Ectodermal cell (in vitro differentiated cells): Measurements from ENCODE around the gene PLPPR3.

ENCODE experiments used
- H3K27ac ChIP-seq: 2 replicates; pipeline ENCODE4 v1.7.0; 2013; ENCODE audit warnings: mild to moderate bottlenecking, low read depth, low read length; ENCODE audit not compliant: insufficient read depth, poor library complexity, severe bottlenecking
- H3K27me3 ChIP-seq: 2 replicates; pipeline ENCODE4 v1.7.0; 2013; ENCODE audit warnings: mild to moderate bottlenecking, low read length; ENCODE audit not compliant: insufficient read depth, control insufficient read depth, poor library complexity, severe bottlenecking
- H3K36me3 ChIP-seq: one replicate; pipeline ENCODE4 v1.7.0; 2013; ENCODE audit warnings: low read length; ENCODE audit not compliant: control insufficient read depth, insufficient read depth
- H3K4me1 ChIP-seq: one replicate; pipeline ENCODE4 v1.7.0; 2013; ENCODE audit warnings: low read length; ENCODE audit not compliant: control insufficient read depth, insufficient read depth
- H3K4me3 ChIP-seq: 2 replicates; pipeline ENCODE4 v1.7.0; 2013; ENCODE audit warnings: low read depth, low read length, control low read depth; ENCODE audit not compliant: insufficient read depth
- H3K9me3 ChIP-seq: 2 replicates; pipeline ENCODE4 v1.7.0; 2013; ENCODE audit warnings: mild to moderate bottlenecking, low read length, moderate library complexity; ENCODE audit not compliant: control insufficient read depth
- WGBS, 2 experiments: methylation state at CpG; one replicate each; pipeline ENCODE4 v1.1.7; 2013; ENCODE audit warnings: missing lambda C conversion rate in 2 of 2; 5-methylcytosine and 5-hydroxymethylcytosine counted together

Gene PLPPR3

DNA sequence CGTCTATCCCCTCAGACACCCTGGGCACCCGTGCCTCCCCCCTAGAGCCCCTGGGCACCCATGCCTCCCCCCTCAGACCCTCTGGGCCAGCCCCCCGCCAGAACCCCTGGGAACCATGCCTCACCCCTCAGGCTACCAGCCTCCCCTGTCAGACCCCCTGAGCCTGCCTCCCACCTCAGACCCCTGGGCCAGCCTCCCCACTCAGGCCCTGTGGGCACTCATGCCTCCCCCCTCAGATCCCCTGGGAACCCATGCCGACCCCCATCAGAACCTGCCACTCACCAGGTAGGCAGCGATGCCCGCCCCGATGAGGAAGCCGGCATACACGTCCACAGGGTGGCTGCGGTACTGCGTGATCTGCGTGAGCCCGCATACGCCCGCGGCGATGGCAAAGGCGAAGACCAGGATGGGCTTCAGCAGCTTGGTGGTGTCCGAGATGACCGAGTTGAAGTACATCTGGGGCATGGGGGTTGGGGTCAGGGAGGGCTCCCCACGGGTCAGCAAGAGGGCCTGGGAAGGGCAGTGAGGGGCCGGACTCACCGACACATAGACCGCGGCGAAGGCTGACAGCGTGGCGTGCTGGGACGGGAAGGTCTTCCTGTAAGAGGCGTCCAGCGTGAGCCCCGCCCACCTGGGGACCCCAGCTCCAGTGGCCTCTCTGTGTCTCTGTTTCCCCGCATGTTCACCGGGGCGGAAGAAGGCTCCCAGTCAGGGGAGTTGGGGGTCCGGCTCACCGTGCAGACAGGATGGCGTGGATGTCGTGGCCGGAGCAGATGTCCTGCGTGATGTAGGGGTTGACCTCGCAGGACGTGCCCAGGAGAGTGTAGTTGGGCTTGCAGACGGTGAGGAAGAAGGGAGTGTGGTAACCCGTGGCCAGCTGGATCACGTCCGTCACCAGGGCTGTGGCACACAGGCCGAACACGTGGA, 7.3 kb downstream of the PLPPR3 start:
- H3K4me1 ChIP-seq = no peaks in the 10 kb centered on the region
- H3K27me3 ChIP-seq = no peaks in the 10 kb centered on the region
- peaks cover 38% of the 10 kb centered on the region for H3K36me3 ChIP-seq
- 95 to 96% methylated on average over 49 of the region's 49 CpGs for WGBS, 2 experiments
- no peaks in the 10 kb centered on the region for H3K9me3 ChIP-seq
- no peak overlapping the region for H3K27ac ChIP-seq
- H3K4me3 ChIP-seq = no peak overlapping the region

DNA sequence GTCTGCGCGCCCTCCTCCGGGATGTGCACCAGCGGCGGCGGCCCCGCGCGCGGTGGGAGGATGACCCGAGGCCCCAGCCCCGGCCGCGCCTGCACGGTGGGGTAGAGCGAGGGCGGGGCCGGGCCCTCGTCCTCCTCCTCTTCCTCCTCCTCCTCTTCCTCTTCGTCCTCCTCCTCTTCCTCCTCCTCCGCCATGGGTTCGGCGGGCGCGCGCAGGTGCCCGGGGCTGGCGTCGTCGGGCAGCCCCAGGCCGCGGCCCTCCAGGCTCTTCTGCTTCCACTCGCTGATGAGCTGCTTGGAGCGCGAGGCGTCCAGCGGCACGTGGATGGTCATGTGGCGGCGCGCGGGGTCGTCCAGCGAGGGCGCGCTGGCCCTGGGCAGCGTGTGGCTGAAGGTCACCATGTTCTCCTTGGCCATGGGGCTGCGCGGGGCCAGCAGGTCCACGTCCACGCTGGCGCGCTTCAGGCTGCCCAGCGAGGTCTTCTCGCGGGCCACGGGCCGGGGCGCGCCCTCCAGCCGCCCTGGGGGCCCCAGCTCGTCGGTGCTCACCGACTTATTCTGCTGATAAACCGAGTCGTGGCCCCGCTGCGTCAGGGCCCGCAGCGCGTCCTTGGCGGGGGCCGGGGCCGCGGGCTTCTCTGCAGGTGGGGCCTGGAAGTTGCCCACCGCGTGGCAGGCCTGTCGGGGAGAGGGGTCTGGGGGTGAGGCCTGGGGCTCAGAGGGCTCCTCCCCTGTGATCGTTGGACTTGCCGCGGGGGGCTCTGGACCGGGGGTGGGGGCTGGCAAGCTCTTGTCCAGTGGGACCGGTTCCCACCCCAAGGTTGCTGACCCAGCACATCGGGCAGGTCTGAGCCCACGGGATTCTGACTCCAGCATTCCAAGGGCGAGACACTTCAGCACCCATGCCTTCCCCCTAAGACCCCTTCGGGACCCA, 8.3 kb downstream of the PLPPR3 start:
- Histone ChIP-seq H3K27me3 (no peaks in the 10 kb centered on the region), H3K4me3 (no peak overlapping the region), H3K27ac (no peak overlapping the region), H3K9me3 (no peaks in the 10 kb centered on the region), H3K36me3 (peaks cover 43% of the 10 kb centered on the region), H3K4me1 (no peaks in the 10 kb centered on the region)
- WGBS, 2 experiments = 94 to 96% methylated on average over 87 of the region's 87 CpGs

DNA sequence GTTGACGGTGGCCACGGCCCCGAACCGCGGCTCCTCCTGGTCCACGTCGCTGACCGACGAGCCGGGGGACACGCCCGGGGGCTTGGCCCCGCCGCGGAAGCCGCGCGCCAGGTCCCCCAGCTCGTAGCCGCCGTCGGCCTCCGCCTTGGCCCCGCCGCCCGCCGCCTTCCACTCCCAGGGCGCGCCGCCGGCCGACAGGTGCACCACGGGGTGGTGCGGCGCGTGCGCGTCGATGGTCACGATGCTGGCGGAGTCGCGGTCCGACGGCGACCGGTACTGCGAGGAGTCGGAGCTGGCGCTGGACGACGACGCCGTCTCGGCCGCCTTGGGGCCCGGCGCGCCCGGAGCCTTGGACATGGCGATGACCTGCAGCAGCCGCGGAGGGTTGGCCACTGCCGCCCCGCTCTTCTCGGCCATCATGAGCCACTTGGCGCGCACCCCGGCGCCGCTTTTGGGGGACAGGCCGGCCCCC, 9.0 kb downstream of the PLPPR3 start:
- Histone ChIP-seq H3K4me3 (no peak overlapping the region), H3K9me3 (no peaks in the 10 kb centered on the region), H3K27ac (no peak overlapping the region), H3K36me3 (peaks cover 46% of the 10 kb centered on the region), H3K27me3 (no peaks in the 10 kb centered on the region), H3K4me1 (no peaks in the 10 kb centered on the region)
- WGBS, 2 experiments = 96 to 97% methylated on average over 72 of the region's 72 CpGs

DNA sequence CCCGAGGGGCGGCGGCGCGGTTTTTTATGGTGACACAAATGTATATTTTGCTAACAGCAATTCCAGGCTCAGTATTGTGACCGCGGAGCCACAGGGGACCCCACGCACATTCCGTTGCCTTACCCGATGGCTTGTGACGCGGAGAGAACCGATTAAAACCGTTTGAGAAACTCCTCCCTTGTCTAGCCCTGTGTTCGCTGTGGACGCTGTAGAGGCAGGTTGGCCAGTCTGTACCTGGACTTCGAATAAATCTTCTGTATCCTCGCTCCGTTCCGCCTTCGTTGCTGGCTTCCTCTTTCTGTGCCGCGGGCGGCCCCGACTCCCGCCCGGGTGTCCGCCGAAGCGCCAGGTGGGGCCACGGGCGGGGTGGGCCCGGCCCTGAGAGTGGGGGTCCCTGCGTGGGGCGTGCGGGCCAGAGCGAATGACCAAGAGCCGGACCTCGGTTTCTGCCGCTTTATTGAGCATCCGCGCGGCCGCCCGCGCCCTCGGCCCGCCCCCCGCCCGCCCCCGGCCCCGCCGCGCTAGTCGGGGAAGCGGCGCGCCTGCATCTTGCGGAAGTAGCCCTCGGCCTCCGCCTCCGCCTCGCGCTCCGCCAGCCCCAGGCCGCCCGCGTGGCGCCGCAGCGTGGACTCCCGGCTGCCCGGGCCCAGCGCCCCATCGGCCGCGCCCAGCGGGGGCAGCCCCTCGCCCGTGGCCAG, 9.6 kb downstream of the PLPPR3 start:
- Histone ChIP-seq H3K27ac (no peak overlapping the region), H3K9me3 (no peaks in the 10 kb centered on the region), H3K4me1 (no peaks in the 10 kb centered on the region), H3K4me3 (no peak overlapping the region), H3K36me3 (peaks cover 52% of the 10 kb centered on the region), H3K27me3 (no peaks in the 10 kb centered on the region)
- WGBS, 2 experiments = 96 to 97% methylated on average over 80 of the region's 80 CpGs

DNA sequence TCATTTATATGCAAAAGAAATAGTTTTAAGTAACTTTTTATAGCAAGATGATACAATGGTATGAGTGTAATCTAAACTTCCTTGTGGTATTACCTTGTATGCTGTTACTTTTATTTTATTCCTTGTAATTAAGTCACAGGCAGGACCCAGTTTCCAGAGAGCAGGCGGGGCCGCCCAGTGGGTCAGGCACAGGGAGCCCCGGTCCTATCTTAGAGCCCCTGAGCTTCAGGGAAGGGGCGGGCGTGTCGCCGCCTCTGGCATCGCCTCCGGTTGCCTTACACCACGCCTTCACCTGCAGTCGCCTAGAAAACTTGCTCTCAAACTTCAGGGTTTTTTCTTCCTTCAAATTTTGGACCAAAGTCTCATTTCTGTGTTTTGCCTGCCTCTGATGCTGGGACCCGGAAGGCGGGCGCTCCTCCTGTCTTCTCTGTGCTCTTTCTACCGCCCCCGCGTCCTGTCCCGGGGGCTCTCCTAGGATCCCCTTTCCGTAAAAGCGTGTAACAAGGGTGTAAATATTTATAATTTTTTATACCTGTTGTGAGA, 10.2 kb downstream of the PLPPR3 start:
- Histone ChIP-seq H3K27ac (no peak overlapping the region), H3K4me1 (no peaks in the 10 kb centered on the region), H3K9me3 (no peaks in the 10 kb centered on the region), H3K27me3 (no peaks in the 10 kb centered on the region), H3K36me3 (peaks cover 57% of the 10 kb centered on the region), H3K4me3 (no peak overlapping the region)
- WGBS, 2 experiments = 95 to 96% methylated on average over 20 of the region's 20 CpGs

DNA sequence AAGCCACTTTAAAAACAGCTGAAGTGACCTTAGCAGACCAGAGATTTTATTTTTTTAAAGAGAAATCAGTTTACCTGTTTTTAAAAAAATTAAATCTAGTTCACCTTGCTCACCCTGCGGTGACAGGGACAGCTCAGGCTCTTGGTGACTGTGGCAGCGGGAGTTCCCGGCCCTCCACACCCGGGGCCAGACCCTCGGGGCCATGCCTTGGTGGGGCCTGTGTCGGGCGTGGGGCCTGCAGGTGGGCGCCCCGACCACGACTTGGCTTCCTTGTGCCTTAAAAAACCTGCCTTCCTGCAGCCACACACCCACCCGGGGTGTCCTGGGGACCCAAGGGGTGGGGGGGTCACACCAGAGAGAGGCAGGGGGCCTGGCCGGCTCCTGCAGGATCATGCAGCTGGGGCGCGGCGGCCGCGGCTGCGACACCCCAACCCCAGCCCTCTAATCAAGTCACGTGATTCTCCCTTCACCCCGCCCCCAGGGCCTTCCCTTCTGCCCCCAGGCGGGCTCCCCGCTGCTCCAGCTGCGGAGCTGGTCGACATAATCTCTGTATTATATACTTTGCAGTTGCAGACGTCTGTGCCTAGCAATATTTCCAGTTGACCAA, 10.8 kb downstream of the PLPPR3 start:
- H3K27ac ChIP-seq = peak overlapping the region; percentile 50
- no peaks in the 10 kb centered on the region for H3K27me3 ChIP-seq
- H3K4me3 ChIP-seq = no peak overlapping the region
- 93 to 95% methylated on average over 24 to 25 of the region's 25 CpGs for WGBS, 2 experiments
- no peaks in the 10 kb centered on the region for H3K9me3 ChIP-seq
- peaks cover 63% of the 10 kb centered on the region for H3K36me3 ChIP-seq
- H3K4me1 ChIP-seq = no peaks in the 10 kb centered on the region

DNA sequence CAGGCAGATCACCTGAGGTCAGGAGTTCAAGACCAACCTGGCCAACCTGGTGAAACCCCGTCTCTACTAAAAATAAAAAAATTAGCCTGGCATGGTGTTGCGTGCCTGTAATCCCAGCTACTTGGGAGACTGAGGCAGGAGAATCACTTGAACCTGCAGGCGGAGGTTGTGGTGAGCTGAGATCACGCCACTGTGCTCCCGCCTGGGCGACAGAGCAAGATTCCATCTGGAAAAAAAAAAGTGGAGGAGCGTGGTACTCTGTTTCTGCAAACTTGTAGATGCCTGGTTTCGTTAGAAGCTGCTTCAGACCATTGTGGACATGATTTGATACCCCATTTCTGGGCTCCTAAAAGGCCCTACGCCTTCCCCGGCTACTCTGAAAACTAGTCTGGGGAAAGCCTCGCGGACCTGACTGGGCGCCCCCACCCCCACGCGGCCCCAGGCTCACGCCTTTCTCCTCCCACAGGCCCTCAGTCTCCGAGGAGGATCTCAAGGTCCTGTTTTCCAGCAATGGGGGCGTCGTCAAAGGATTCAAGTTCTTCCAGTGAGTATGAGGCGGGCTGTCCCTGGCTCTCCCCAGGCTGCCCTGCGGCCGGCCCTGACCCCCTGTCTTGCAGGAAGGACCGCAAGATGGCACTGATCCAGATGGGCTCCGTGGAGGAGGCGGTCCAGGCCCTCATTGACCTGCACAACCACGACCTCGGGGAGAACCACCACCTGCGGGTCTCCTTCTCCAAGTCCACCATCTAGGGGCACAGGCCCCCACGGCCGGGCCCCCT, 11.5 kb downstream of the PLPPR3 start:
- H3K9me3 ChIP-seq = no peaks in the 10 kb centered on the region
- H3K27me3 ChIP-seq = no peaks in the 10 kb centered on the region
- no peak overlapping the region for H3K27ac ChIP-seq
- no peak overlapping the region for H3K4me3 ChIP-seq
- H3K4me1 ChIP-seq = no peaks in the 10 kb centered on the region
- 93 to 94% methylated on average over 30 of the region's 30 CpGs for WGBS, 2 experiments
- H3K36me3 ChIP-seq = peaks cover 69% of the 10 kb centered on the region

DNA sequence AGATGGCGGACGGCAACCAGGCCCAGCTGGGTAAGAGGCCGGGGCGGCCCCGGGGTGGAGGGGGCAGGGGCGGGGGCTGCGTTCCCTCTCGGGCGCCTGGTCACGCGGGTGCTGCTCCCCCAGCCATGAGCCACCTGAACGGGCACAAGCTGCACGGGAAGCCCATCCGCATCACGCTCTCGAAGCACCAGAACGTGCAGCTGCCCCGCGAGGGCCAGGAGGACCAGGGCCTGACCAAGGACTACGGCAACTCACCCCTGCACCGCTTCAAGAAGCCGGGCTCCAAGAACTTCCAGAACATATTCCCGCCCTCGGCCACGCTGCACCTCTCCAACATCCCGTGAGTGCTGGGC, 13.4 kb downstream of the PLPPR3 start:
- no peak overlapping the region for H3K4me3 ChIP-seq
- H3K27me3 ChIP-seq = no peaks in the 10 kb centered on the region
- no peak overlapping the region for H3K27ac ChIP-seq
- 96 to 97% methylated on average over 26 of the region's 26 CpGs for WGBS, 2 experiments
- H3K4me1 ChIP-seq = no peaks in the 10 kb centered on the region
- peaks cover 78% of the 10 kb centered on the region for H3K36me3 ChIP-seq
- no peaks in the 10 kb centered on the region for H3K9me3 ChIP-seq
